ENCODE data around the gene PLCH2.

The PLCH2 gene

DNA sequence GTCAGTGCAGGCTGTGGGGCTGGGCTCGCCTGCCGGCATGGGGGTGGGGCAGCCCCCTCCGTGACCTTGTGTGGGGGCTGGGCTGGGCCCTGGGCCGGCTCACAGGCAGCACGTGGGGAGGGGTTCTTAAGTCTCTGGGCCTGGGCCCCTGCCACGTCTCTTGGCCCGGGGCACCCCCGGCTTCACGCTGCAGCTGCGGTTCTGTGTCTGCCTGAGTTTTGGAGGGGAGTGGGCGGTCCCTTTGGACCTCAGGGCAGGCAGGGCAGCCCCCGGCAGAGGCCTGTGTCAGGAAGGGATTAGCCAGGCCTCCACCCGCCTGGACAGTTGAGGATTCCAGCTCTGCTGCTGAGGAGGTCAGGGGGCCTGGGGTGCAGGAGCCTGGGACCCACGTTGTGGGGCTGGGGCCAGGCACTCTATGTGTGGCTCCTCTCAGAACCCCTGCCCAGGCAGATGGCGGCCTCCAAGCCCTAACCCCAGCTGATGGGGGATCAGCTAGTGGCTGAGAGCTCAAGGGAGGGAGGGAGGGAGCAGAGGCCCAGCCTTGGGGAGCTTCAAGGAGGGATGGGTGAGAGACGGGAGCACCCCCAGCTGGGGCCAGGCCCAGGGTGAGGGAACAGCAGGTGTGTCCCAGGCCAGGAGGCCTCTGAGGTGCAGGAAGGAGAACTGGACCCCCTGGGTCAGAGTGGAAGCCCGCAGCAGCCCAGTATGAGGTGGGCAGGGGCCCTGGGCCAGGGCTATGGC, 1.8 kb upstream of the PLCH2 start:
- Histone ChIP-seq H3K27ac (ENCODE audit: low read depth in 2 of 2, low read length in 2 of 2) (no peak overlapping the region), H3K9me3 (ENCODE audit: control insufficient read depth in 2 of 2, low read length in 2 of 2) (no peaks in the 10 kb centered on the region), H3K36me3 (ENCODE audit: control insufficient read depth in 2 of 2, insufficient read depth in 2 of 2, low read length in 2 of 2) (no peaks in the 10 kb centered on the region), H3K4me3 (ENCODE audit: low read length in 2 of 2) (no peak overlapping the region), H3K27me3 (ENCODE audit: control insufficient read depth in 2 of 2, insufficient read depth in 2 of 2, low read length in 2 of 2) (no peaks in the 10 kb centered on the region), H3K9ac (ENCODE audit: low read depth in 1 of 2, low read length in 2 of 2) (no peak overlapping the region), H3K4me1 (ENCODE audit: control insufficient read depth in 2 of 2, insufficient read depth in 2 of 2, low read length in 2 of 2) (peaks cover 8 to 13% of the 10 kb centered on the region in 2 donors)

DNA sequence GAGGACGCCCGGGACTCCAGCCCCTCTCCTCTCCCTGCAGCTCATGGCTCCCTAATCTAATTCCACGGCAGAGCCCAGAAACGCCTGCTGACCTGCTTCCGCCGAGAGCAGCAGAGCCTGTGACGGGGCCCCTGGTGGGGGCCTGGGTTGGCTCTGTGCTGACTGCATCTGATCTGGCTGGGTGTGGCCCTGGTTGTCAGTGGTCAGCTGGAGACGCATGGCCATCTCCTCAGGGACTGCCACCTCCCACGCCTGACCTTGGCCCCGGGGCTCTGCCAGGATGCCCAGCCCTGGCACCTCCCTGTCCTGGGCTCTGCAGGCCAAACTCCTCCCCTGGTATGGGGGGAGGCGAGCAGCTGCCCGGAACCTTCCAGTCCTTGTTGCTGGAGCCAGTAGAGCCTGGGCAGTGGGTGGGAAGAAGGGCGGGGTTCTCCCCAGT, 1.1 kb upstream of the PLCH2 start:
- no peaks in the 10 kb centered on the region for H3K27me3 ChIP-seq (ENCODE audit: control insufficient read depth in 2 of 2, insufficient read depth in 2 of 2, low read length in 2 of 2)
- H3K9ac ChIP-seq (ENCODE audit: low read depth in 1 of 2, low read length in 2 of 2), result no peak overlapping the region
- peaks cover 8 to 13% of the 10 kb centered on the region in 2 donors for H3K4me1 ChIP-seq (ENCODE audit: control insufficient read depth in 2 of 2, insufficient read depth in 2 of 2, low read length in 2 of 2)
- H3K9me3 ChIP-seq (ENCODE audit: control insufficient read depth in 2 of 2, low read length in 2 of 2), result no peaks in the 10 kb centered on the region
- H3K27ac ChIP-seq (ENCODE audit: low read depth in 2 of 2, low read length in 2 of 2), result no peak overlapping the region
- no peak overlapping the region for H3K4me3 ChIP-seq (ENCODE audit: low read length in 2 of 2)
- H3K36me3 ChIP-seq (ENCODE audit: control insufficient read depth in 2 of 2, insufficient read depth in 2 of 2, low read length in 2 of 2), result no peaks in the 10 kb centered on the region

DNA sequence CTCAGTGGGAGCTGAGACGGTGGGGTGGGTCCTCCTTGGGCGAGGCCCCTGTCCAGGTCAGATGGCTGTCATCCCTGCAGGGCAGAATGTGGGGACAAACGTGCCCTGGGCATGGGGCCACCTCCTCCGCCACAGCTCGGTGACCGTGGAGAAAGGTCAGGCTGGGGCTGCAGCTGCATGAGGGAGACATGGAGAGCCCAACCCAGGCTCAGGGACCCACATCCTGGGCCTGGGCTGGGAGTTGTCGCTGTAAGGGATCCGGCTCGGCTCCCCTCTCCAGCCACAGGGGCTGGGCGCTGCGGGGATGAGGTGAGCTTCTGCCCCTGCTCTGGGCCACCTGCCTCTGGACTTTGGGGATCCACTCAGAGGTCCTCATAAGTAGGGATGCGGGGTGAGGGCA, 518 bp upstream of the PLCH2 start:
- no peak overlapping the region for H3K27ac ChIP-seq (ENCODE audit: low read depth in 2 of 2, low read length in 2 of 2)
- no peak overlapping the region for H3K4me3 ChIP-seq (ENCODE audit: low read length in 2 of 2)
- H3K27me3 ChIP-seq (ENCODE audit: control insufficient read depth in 2 of 2, insufficient read depth in 2 of 2, low read length in 2 of 2), result no peaks in the 10 kb centered on the region
- H3K4me1 ChIP-seq (ENCODE audit: control insufficient read depth in 2 of 2, insufficient read depth in 2 of 2, low read length in 2 of 2), result peaks cover 8 to 13% of the 10 kb centered on the region in 2 donors
- no peaks in the 10 kb centered on the region for H3K9me3 ChIP-seq (ENCODE audit: control insufficient read depth in 2 of 2, low read length in 2 of 2)
- H3K9ac ChIP-seq (ENCODE audit: low read depth in 1 of 2, low read length in 2 of 2), result no peak overlapping the region
- no peaks in the 10 kb centered on the region for H3K36me3 ChIP-seq (ENCODE audit: control insufficient read depth in 2 of 2, insufficient read depth in 2 of 2, low read length in 2 of 2)

DNA sequence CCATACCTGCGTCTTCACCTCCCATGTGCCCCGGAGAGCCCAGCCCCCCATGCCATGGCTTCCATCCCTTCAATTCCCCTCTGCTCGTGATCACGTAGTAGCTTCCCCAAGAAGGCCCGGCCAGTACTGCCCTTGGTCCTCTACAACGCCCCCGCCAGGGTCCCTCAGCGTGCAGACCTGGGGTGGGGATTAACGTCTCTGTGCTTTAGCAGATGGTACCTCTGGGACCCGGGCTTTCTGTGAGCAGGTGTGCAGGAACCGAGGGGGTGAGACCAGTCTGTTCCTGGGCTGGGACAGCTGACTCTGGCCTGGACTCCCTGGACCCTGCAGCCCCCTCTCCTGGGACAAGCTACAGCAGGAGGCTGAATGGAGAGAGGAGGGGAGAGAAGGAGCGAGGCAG, 1.2 kb downstream of the PLCH2 start:
- Histone ChIP-seq H3K4me1 (ENCODE audit: control insufficient read depth in 2 of 2, insufficient read depth in 2 of 2, low read length in 2 of 2) (peaks cover 8 to 13% of the 10 kb centered on the region in 2 donors), H3K4me3 (ENCODE audit: low read length in 2 of 2) (no peak overlapping the region), H3K9ac (ENCODE audit: low read depth in 1 of 2, low read length in 2 of 2) (no peak overlapping the region), H3K9me3 (ENCODE audit: control insufficient read depth in 2 of 2, low read length in 2 of 2) (no peaks in the 10 kb centered on the region), H3K36me3 (ENCODE audit: control insufficient read depth in 2 of 2, insufficient read depth in 2 of 2, low read length in 2 of 2) (no peaks in the 10 kb centered on the region), H3K27ac (ENCODE audit: low read depth in 2 of 2, low read length in 2 of 2) (no peak overlapping the region), H3K27me3 (ENCODE audit: control insufficient read depth in 2 of 2, insufficient read depth in 2 of 2, low read length in 2 of 2) (no peaks in the 10 kb centered on the region)

DNA sequence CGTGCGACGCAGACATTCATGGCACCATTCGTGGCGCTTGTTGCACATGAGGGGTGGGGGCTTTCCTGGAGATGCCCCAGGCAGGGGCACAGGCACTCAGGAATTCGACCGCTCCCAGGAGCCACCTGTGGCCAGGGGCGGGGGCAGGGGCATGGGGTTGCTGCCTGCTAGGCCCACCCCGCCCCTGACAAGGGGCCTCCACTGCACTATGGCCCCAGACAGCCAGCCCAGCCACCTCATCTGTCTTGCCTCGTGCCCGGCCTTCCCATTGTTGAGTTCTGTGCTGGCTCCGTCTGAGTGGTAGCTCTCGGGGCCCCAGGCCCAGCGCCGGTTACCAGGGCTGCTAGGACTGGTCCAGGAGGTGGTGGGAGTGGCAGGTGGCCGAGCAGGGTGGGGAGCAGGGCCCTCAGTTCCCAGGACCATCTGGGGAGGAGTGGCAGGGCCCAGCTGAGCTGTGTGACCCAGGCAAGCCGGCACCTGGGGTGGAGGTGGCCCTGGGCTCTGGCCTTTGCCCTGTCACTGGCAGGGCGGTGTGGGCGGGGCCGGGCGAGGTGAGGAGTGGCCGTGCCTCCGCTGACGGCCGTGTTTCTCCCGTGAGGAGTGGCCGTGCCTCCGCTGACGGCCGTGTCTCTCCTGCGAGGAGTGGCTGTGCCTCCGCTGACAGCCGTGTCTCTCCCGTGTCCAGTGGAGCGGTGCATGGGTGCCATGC, 1.9 kb downstream of the PLCH2 start:
- no peaks in the 10 kb centered on the region for H3K9me3 ChIP-seq (ENCODE audit: control insufficient read depth in 2 of 2, low read length in 2 of 2)
- no peak overlapping the region for H3K4me3 ChIP-seq (ENCODE audit: low read length in 2 of 2)
- H3K27me3 ChIP-seq (ENCODE audit: control insufficient read depth in 2 of 2, insufficient read depth in 2 of 2, low read length in 2 of 2), result no peaks in the 10 kb centered on the region
- peaks cover 8 to 13% of the 10 kb centered on the region in 2 donors for H3K4me1 ChIP-seq (ENCODE audit: control insufficient read depth in 2 of 2, insufficient read depth in 2 of 2, low read length in 2 of 2)
- no peaks in the 10 kb centered on the region for H3K36me3 ChIP-seq (ENCODE audit: control insufficient read depth in 2 of 2, insufficient read depth in 2 of 2, low read length in 2 of 2)
- peak overlapping the region; percentile 23 to 65 for H3K27ac ChIP-seq (ENCODE audit: low read depth in 2 of 2, low read length in 2 of 2)
- no peak overlapping the region for H3K9ac ChIP-seq (ENCODE audit: low read depth in 1 of 2, low read length in 2 of 2)

DNA sequence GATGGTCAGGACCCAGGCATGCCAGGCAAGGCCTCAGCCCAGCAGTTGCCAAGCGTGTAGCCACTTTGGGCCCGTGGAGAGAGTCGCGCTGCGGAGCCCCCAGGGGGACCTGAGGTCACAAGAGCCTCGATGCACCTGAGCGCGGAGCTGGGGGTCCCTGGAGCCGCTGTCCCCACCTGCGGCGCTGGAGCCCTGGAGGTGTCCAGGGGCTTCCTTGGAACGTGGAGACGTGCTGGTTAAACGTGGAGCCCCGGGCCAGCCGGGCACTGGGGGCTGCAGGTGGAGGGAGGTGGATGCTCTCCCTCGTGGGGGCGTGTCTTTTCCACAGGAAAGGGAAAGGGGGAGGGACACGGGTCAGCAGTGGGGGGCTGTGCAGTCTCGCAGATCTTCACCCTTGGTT, 3.1 kb downstream of the PLCH2 start:
- H3K4me3 ChIP-seq (ENCODE audit: low read length in 2 of 2), result no peak overlapping the region
- H3K27me3 ChIP-seq (ENCODE audit: control insufficient read depth in 2 of 2, insufficient read depth in 2 of 2, low read length in 2 of 2), result no peaks in the 10 kb centered on the region
- no peak overlapping the region for H3K9ac ChIP-seq (ENCODE audit: low read depth in 1 of 2, low read length in 2 of 2)
- no peak overlapping the region for H3K27ac ChIP-seq (ENCODE audit: low read depth in 2 of 2, low read length in 2 of 2)
- H3K4me1 ChIP-seq (ENCODE audit: control insufficient read depth in 2 of 2, insufficient read depth in 2 of 2, low read length in 2 of 2), result peaks cover 8 to 13% of the 10 kb centered on the region in 2 donors
- no peaks in the 10 kb centered on the region for H3K36me3 ChIP-seq (ENCODE audit: control insufficient read depth in 2 of 2, insufficient read depth in 2 of 2, low read length in 2 of 2)
- no peaks in the 10 kb centered on the region for H3K9me3 ChIP-seq (ENCODE audit: control insufficient read depth in 2 of 2, low read length in 2 of 2)

DNA sequence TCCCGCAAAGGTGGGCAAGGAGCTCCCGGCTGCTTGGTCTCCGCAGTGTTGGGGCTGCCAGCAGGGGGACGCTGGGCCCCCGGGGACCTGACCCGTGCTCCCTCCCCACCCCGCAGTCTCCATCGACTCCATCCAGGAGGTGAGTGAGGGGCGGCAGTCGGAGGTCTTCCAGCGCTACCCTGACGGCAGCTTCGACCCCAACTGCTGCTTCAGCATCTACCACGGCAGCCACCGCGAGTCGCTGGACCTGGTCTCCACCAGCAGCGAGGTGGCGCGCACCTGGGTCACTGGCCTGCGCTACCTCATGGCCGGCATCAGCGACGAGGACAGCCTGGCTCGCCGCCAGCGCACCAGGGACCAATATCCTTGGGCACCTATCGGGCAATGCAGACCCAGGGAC, 3.5 kb downstream of the PLCH2 start:
- H3K9ac ChIP-seq (ENCODE audit: low read depth in 1 of 2, low read length in 2 of 2), result no peak overlapping the region
- peaks cover 8 to 13% of the 10 kb centered on the region in 2 donors for H3K4me1 ChIP-seq (ENCODE audit: control insufficient read depth in 2 of 2, insufficient read depth in 2 of 2, low read length in 2 of 2)
- no peak overlapping the region for H3K4me3 ChIP-seq (ENCODE audit: low read length in 2 of 2)
- no peaks in the 10 kb centered on the region for H3K27me3 ChIP-seq (ENCODE audit: control insufficient read depth in 2 of 2, insufficient read depth in 2 of 2, low read length in 2 of 2)
- no peak overlapping the region for H3K27ac ChIP-seq (ENCODE audit: low read depth in 2 of 2, low read length in 2 of 2)
- no peaks in the 10 kb centered on the region for H3K36me3 ChIP-seq (ENCODE audit: control insufficient read depth in 2 of 2, insufficient read depth in 2 of 2, low read length in 2 of 2)
- no peaks in the 10 kb centered on the region for H3K9me3 ChIP-seq (ENCODE audit: control insufficient read depth in 2 of 2, low read length in 2 of 2)

DNA sequence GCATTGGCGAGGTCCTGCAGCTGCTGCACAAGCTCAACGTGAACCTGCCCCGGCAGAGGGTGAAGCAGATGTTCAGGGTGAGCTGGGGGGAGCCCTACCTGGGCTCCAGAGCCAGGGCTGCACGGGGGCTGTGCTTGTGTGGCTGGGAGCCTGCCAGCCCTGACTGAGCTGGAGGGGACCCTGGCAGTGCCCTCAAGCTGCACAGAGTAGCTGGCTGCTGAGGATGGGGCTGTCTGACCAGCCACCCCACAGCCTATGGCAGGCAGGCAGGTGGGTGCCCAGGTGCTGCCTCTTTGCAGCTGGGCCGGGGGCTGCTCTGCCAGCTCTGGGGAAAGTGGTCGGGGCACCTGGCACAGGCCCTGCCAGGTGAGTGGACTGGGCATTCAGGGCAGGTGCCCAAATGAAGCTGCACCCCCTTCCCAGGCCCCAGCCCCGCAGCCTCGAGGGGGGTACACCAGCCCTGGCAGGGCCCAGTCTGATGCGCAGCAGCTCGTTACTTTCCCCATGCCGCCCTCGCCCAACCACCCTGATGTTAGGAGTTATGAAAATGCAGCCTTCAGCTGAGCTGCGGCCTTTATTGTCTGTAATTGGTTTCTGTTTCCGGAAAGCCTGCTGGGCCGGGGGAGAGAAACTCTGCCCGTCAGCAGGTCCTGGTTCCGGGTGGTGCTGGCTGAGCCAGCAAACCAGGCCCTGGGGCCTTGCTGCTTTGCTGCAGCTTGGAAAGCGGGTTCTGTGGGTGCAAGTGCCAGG, 4.3 kb downstream of the PLCH2 start:
- no peak overlapping the region for H3K27ac ChIP-seq (ENCODE audit: low read depth in 2 of 2, low read length in 2 of 2)

DNA sequence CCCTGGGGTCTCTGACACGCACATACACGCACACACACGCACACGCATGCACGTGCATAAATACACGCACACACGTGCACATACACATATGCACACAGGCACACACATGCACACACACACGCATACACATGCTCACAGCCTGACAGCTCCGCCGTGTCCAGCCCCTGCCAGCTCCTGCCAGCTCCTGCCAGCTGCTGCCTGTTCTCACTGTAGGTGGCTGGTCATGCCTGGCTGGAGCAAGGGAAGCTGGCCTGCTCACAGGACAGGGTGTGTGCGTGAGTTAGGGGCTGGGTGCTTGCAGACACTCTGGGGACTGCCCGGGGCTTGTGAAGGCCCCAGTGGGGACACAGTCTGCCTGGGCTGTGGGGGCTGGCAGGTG, 4.9 kb downstream of the PLCH2 start:
- no peak overlapping the region for H3K9ac ChIP-seq (ENCODE audit: low read depth in 1 of 2, low read length in 2 of 2)
- H3K27me3 ChIP-seq (ENCODE audit: control insufficient read depth in 2 of 2, insufficient read depth in 2 of 2, low read length in 2 of 2), result no peaks in the 10 kb centered on the region
- H3K27ac ChIP-seq (ENCODE audit: low read depth in 2 of 2, low read length in 2 of 2), result no peak overlapping the region
- H3K4me1 ChIP-seq (ENCODE audit: control insufficient read depth in 2 of 2, insufficient read depth in 2 of 2, low read length in 2 of 2), result peaks cover 8 to 13% of the 10 kb centered on the region in 2 donors
- no peak overlapping the region for H3K4me3 ChIP-seq (ENCODE audit: low read length in 2 of 2)
- no peaks in the 10 kb centered on the region for H3K9me3 ChIP-seq (ENCODE audit: control insufficient read depth in 2 of 2, low read length in 2 of 2)
- H3K36me3 ChIP-seq (ENCODE audit: control insufficient read depth in 2 of 2, insufficient read depth in 2 of 2, low read length in 2 of 2), result no peaks in the 10 kb centered on the region

More for the DNA sequence above, 4.3 kb downstream of the PLCH2 start:
- Histone ChIP-seq H3K9ac (ENCODE audit: low read depth in 1 of 2, low read length in 2 of 2) (no peak overlapping the region), H3K9me3 (ENCODE audit: control insufficient read depth in 2 of 2, low read length in 2 of 2) (no peaks in the 10 kb centered on the region), H3K4me3 (ENCODE audit: low read length in 2 of 2) (no peak overlapping the region), H3K27me3 (ENCODE audit: control insufficient read depth in 2 of 2, insufficient read depth in 2 of 2, low read length in 2 of 2) (no peaks in the 10 kb centered on the region), H3K4me1 (ENCODE audit: control insufficient read depth in 2 of 2, insufficient read depth in 2 of 2, low read length in 2 of 2) (peaks cover 8 to 13% of the 10 kb centered on the region in 2 donors), H3K36me3 (ENCODE audit: control insufficient read depth in 2 of 2, insufficient read depth in 2 of 2, low read length in 2 of 2) (no peaks in the 10 kb centered on the region)

DNA sequence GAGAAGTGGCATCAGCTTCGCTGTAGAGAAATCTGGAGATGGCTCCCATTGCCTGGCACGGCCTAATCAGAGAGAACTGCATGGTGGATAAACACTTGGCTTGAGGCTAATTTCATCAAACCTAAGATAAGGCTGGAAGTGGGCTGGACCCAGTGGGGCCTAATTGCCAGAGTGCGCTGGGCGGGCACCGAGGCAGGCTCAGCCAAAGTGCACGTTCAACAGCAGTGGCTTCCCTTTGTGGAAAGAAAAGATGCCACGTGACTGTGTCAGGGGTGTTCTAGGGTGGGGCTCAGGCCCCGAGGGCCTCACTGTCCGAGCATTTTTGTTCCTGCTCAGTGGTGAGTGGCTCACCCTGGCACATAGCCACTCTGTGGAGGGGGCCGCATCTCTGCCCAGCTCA, 5.8 kb downstream of the PLCH2 start:
- no peaks in the 10 kb centered on the region for H3K36me3 ChIP-seq (ENCODE audit: control insufficient read depth in 2 of 2, insufficient read depth in 2 of 2, low read length in 2 of 2)
- H3K27me3 ChIP-seq (ENCODE audit: control insufficient read depth in 2 of 2, insufficient read depth in 2 of 2, low read length in 2 of 2), result no peaks in the 10 kb centered on the region
- no peak overlapping the region for H3K27ac ChIP-seq (ENCODE audit: low read depth in 2 of 2, low read length in 2 of 2)
- H3K9ac ChIP-seq (ENCODE audit: low read depth in 1 of 2, low read length in 2 of 2), result no peak overlapping the region
- H3K4me3 ChIP-seq (ENCODE audit: low read length in 2 of 2), result no peak overlapping the region
- H3K4me1 ChIP-seq (ENCODE audit: control insufficient read depth in 2 of 2, insufficient read depth in 2 of 2, low read length in 2 of 2), result peaks cover 8 to 13% of the 10 kb centered on the region in 2 donors
- H3K9me3 ChIP-seq (ENCODE audit: control insufficient read depth in 2 of 2, low read length in 2 of 2), result no peaks in the 10 kb centered on the region
